ENCODE data around the gene CCDC85B. TPM values are rescaled to one million over a fixed set of nuclear protein-coding genes. Genes with fewer than 3 reads are reported as not detected.

Gene CCDC85B
- total and polyA plus RNA-seq, 2 of the 13 experiments (the other 11 are each of a cell fraction or from before 2014, with no cell fraction given) = 8.2 to 19.5 TPM

- Histone ChIP-seq H2AFZ (ENCODE audit: low read length) (no peak overlapping the region), H3K79me2 (ENCODE audit: insufficient read depth, low read length) (no peaks in the 10 kb centered on the region), H3K27ac (ENCODE audit: extremely low read length, insufficient read depth, low read length) (no peak overlapping the region), H4K20me1 (ENCODE audit: insufficient read depth, low read length) (peaks cover 21% of the 10 kb centered on the region), H3K27me3 (ENCODE audit: control insufficient read depth in 1 of 2, insufficient read depth in 2 of 2, low read length in 2 of 2) (no peaks in the 10 kb centered on the region), H3K36me3 (replicated peaks in 1 of 2; ENCODE audit: control insufficient read depth in 1 of 2, insufficient read depth in 2 of 2, low read length in 2 of 2) (peaks cover 4 to 18% of the 10 kb centered on the region in 2 experiments), H3K4me3 (replicated peaks in 1 of 3; ENCODE audit: insufficient read depth in 1 of 3, low read depth in 2 of 3, low read length in 3 of 3) (peak overlapping the region in 1 of 3 experiments; percentile 51; a peak in 1 of 6 replicates), H3K9ac (ENCODE audit: insufficient read depth, low read depth, low read length) (0 out of 2 replicates have a peak overlapping the region, but pooled peaks have one; percentile 17), H3K4me1 (ENCODE audit: insufficient read depth, low read length) (peaks cover 61% of the 10 kb centered on the region), H3K4me2 (ENCODE audit: low read depth, low read length) (peak overlapping the region; percentile 60), H3K9me3 (ENCODE audit: low read length) (0 out of 2 replicates have a peak, but pooled peaks cover 4% of the 10 kb centered on the region)
- FAIRE-seq = no peak
- in situ Hi-C loops (cut with HindIII; ENCODE audit: extremely low pct_ligation_motif_present, low pct_unique_long_range_greater_than_20kb) (loop anchor here (10.0 kb wide), 1 partner anchor 295 kb away; the partner anchor contains the start of gene LTBP3), intact Hi-C loops (cut with micrococcal nuclease; ENCODE audit: unreplicated experiment) (no loop called here)
- ChIA-PET CTCF (ENCODE audit: low intra/inter-chr PET ratio, low total read pairs) (no interaction called here), POLR2A (interaction anchor here (1.3 to 4.1 kb wide), 4 partner anchors 8 to 129 kb away, joined by 3 to 21 read pairs (median 14); partner anchors contain the start of genes CFL1, MUS81 and RNASEH2C)
- DNase-seq (ENCODE audit: low spot score) = no peak
- peak; percentile 21 for ATAC-seq
- no TSS peak for BruUV-seq (replicated peaks)
- WGBS (ENCODE audit: low lambda C conversion rate) = 22% methylated on average over 12 of the region's 16 CpGs
- TF ChIP-seq ZNF280B (CRISPR knock-in tag; IDR thresholded peaks at IDR 0.05; ENCODE audit: borderline replicate concordance) = peak; percentile 56; the same call in 1 of the 2 replicates
- no peak for TF ChIP-seq ZNF441 (CRISPR knock-in tag; IDR thresholded peaks at IDR 0.05; ENCODE audit: borderline replicate concordance)
- no peak for TF ChIP-seq BORCS8-MEF2B (CRISPR knock-in tag; IDR thresholded peaks at IDR 0.05)
- no peak for TF ChIP-seq MEIS2 (CRISPR knock-in tag; IDR thresholded peaks at IDR 0.05)
- no peak for TF ChIP-seq ZNF383 (CRISPR knock-in tag; IDR thresholded peaks at IDR 0.05; ENCODE audit: borderline replicate concordance)
- TF ChIP-seq ZNF33A (CRISPR knock-in tag; IDR thresholded peaks at IDR 0.05; ENCODE audit: borderline replicate concordance) = no peak
- no peak for TF ChIP-seq ZNF839 (CRISPR knock-in tag; IDR thresholded peaks at IDR 0.05; ENCODE audit: borderline replicate concordance)
- no peak for TF ChIP-seq ZNF768 (CRISPR knock-in tag; IDR thresholded peaks at IDR 0.05)
- no peak for TF ChIP-seq CCDC6 (CRISPR knock-in tag; IDR thresholded peaks at IDR 0.05)
- TF ChIP-seq, protein P1, sequence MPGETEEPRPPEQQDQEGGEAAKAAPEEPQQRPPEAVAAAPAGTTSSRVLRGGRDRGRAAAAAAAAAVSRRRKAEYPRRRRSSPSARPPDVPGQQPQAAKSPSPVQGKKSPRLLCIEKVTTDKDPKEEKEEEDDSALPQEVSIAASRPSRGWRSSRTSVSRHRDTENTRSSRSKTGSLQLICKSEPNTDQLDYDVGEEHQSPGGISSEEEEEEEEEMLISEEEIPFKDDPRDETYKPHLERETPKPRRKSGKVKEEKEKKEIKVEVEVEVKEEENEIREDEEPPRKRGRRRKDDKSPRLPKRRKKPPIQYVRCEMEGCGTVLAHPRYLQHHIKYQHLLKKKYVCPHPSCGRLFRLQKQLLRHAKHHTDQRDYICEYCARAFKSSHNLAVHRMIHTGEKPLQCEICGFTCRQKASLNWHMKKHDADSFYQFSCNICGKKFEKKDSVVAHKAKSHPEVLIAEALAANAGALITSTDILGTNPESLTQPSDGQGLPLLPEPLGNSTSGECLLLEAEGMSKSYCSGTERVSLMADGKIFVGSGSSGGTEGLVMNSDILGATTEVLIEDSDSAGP (CRISPR knock-in tag; IDR thresholded peaks at IDR 0.05; ENCODE audit: borderline replicate concordance) = peak; percentile 44; the same call in 1 of the 2 replicates
- TF ChIP-seq ZNF343 (CRISPR knock-in tag; IDR thresholded peaks at IDR 0.05) = 0 out of 2 replicates have a peak, but pooled peaks have one; percentile 31
- TF ChIP-seq, protein P2, sequence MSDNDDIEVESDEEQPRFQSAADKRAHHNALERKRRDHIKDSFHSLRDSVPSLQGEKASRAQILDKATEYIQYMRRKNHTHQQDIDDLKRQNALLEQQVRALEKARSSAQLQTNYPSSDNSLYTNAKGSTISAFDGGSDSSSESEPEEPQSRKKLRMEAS (IDR thresholded peaks at IDR 0.05) = peak; percentile 83
- peak; percentile 95 for TF ChIP-seq ZNF687 (CRISPR knock-in tag; IDR thresholded peaks at IDR 0.05)
- no peak for TF ChIP-seq ZNF7 (CRISPR knock-in tag; IDR thresholded peaks at IDR 0.05)
- 0 out of 2 replicates have a peak, but pooled peaks have one; percentile 39 for TF ChIP-seq ZNF230 (CRISPR knock-in tag; IDR thresholded peaks at IDR 0.05)
- 0 out of 2 replicates have a peak, but pooled peaks have one; percentile 37 for TF ChIP-seq ZNF263 (CRISPR knock-in tag; IDR thresholded peaks at IDR 0.05)
- TF ChIP-seq SIX1 (CRISPR knock-in tag; IDR thresholded peaks at IDR 0.05; ENCODE audit: borderline replicate concordance) = no peak
Observed at GRCh38 chr11:65849771-65850216, 40.7 kb upstream of the CCDC85B start.

Data from HepG2 (cell line).